ENCODE measurements around the gene KDM6A. TPM values are rescaled to one million over a fixed set of nuclear protein-coding genes. Genes with fewer than 3 reads are reported as not detected.

KDM6A gene
- total RNA-seq, 1 donor from 2014 or later: 26.2 TPM

GRCh38 chrX:45154462-45154861 is 281.5 kb downstream of the KDM6A start:
- Mint-ChIP-seq H3K9me3 (no peaks in the 10 kb centered on the region), H3K36me3 (ENCODE audit: low read depth) (no peaks in the 10 kb centered on the region), H3K4me3 (no peak overlapping the region), H3K27ac (no peak overlapping the region), H3K27me3 (no peaks in the 10 kb centered on the region), H3K4me1 (no peaks in the 10 kb centered on the region)
- intact Hi-C loops (cut with micrococcal nuclease): no loop called here
- no peak for DNase-seq

DNA sequence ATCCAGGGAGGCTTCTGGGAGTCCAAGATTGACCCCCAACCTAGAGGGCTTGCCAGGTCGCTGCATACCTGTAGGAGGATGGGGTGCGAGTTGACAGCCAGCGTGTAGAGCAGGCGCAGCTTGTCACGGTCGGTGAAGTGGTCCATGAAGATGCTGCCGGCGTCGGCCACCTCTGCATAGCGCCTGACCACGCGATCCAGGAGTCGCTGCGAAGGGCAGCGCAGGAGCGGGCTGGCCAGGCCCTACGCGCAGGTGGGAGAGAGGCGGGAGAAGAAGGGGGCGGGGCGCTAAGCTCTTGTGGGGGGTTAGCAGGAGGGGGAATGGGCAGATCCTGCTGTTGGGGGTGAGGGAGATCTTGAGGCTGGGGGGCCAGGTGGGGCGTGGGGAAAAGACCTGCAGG is 284.7 kb downstream of the KDM6A start:
- no peaks in the 10 kb centered on the region for H3K27me3 Mint-ChIP-seq
- no peaks in the 10 kb centered on the region for H3K4me1 Mint-ChIP-seq
- no peaks in the 10 kb centered on the region for H3K36me3 Mint-ChIP-seq (ENCODE audit: low read depth)
- no peak overlapping the region for H3K27ac Mint-ChIP-seq
- H3K9me3 Mint-ChIP-seq: no peaks in the 10 kb centered on the region
- DNase-seq: no peak
- intact Hi-C loops (cut with micrococcal nuclease): no loop called here
- H3K4me3 Mint-ChIP-seq: no peak overlapping the region

Other genes with a start within 250 kb of the KDM6A start
- not detected in 2 replicates for gene DUSP21, start 29.2 kb upstream of the KDM6A start, total RNA-seq